Choroid plexus epithelial cell (primary cell): ENCODE measurements around the gene MASP1.

ENCODE experiments used
- DNase-seq: peaks from one replicate; pipeline ENCODE4 v3.0.0-alpha.2; 2010; ENCODE audit warnings: low read depth
- H3K4me3 ChIP-seq: 2 replicates; pipeline ENCODE4 v1.5.1; 2011; ENCODE audit warnings: low read depth, mild to moderate bottlenecking, control low read depth, low read length, moderate library complexity
- TF ChIP-seq, protein P1 (sequence below): conservative IDR thresholded peaks from 2 replicates; pipeline ENCODE4 v1.5.1; 2011; ENCODE audit warnings: low read depth, mild to moderate bottlenecking, control low read depth, inconsistent platforms, low read length, moderate library complexity

The MASP1 gene

GRCh38 chr3:187295316-187296034, 3.9 kb upstream of the MASP1 start:
- peak; percentile 59 for DNase-seq
- TF ChIP-seq, protein P1, sequence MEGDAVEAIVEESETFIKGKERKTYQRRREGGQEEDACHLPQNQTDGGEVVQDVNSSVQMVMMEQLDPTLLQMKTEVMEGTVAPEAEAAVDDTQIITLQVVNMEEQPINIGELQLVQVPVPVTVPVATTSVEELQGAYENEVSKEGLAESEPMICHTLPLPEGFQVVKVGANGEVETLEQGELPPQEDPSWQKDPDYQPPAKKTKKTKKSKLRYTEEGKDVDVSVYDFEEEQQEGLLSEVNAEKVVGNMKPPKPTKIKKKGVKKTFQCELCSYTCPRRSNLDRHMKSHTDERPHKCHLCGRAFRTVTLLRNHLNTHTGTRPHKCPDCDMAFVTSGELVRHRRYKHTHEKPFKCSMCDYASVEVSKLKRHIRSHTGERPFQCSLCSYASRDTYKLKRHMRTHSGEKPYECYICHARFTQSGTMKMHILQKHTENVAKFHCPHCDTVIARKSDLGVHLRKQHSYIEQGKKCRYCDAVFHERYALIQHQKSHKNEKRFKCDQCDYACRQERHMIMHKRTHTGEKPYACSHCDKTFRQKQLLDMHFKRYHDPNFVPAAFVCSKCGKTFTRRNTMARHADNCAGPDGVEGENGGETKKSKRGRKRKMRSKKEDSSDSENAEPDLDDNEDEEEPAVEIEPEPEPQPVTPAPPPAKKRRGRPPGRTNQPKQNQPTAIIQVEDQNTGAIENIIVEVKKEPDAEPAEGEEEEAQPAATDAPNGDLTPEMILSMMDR, result peak; percentile 67
- no peak overlapping the region for H3K4me3 ChIP-seq

DNA sequence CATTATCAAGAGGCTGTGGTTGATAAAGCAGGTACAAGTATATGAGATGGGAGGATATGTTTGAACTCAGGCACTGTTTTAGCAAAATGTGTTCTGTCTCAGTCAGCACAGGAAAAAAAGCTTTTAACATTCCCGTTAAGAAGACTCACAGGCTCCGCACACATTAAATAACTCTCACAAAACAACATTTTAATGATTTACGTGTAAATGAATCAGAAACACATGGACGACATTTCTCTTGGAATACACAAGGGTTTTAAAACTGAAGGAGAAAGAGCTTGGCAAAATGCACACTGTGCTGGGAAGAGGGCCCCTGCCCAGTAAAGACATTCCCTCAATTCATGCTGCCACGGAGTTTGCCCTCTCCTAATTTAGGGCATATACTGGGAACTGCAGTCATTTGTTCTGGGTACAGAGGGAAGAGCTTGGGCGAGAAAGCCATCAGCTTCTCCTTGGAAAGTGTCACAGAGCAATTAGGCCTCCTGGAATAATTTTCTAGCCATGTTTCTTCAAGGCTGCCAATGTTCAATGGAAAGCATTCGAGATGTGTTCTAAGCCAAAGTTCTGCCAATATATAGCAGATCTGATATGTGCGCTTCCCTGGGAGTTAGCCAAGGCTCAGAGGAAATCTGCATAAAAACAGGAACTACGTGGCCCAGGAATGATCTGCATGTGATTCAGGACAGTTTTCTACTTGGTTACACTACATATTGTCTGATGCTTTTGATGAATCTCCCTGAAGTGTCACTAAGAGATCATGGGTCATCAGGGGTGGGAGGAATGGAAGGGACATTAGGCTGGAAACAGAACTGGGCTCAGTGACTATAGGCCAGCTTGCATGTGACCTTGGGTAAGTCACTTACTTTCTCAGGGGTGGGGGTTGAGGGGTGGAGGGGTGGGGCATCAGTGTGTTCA, 2.2 kb upstream of the MASP1 start:
- no peak for DNase-seq
- no peak overlapping the region for H3K4me3 ChIP-seq
- TF ChIP-seq, protein P1, result no peak

- TF ChIP-seq, protein P1, result no peak
- no peak overlapping the region for H3K4me3 ChIP-seq
- DNase-seq, result no peak
Measured at GRCh38 chr3:187292631-187293515, 1.3 kb upstream of the MASP1 start.

DNA sequence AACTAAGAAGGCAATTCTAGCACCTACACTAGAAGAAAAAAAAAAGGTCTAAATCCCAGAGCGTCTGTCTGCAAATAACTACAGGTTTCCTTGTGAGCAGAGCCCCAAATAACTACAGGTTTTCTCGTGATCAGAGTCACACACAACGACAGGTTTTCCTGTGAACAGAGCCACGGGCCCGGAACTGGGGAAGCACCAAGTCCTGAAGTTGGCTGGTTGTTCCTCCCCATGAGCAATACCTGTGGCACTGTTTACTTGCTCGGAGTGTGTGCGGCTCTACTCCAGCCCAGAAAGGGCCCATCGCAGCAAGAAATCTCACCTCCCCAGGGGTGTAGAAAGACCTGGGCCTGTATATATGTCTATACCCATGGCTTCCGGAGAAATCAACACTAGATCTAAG, 644 bp upstream of the MASP1 start:
- no peak overlapping the region for H3K4me3 ChIP-seq
- TF ChIP-seq, protein P1, result no peak

DNA sequence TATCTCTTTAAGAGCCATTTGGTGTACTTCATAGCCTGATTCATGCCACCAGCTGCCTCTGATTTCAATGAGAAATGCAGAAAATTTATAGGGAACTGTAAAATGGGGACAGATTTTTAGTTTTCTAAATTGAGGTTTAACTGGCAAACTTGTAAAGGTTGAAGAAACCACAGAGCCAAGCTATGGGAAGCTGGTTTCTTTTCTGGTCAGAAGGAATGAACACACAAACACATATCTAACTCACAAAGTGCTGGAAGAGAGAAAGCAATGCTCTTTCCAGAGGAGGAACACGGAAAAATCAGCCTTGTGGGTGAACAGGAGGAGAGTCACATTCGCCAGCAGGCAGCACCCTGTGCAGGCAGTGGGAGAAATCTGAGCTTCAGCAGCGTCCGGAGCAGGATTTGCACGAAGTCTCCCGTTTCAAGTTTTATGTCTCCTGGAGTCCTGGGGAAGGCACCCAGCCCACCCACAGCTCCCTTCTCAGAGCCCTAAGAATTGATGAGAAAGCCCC, 481 bp downstream of the MASP1 start:
- DNase-seq, result peak; percentile 56
- TF ChIP-seq, protein P1, result peak; percentile 11
- peak overlapping the region; percentile 5 for H3K4me3 ChIP-seq

More for the DNA sequence above, 644 bp upstream of the MASP1 start:
- DNase-seq, result no peak

DNA sequence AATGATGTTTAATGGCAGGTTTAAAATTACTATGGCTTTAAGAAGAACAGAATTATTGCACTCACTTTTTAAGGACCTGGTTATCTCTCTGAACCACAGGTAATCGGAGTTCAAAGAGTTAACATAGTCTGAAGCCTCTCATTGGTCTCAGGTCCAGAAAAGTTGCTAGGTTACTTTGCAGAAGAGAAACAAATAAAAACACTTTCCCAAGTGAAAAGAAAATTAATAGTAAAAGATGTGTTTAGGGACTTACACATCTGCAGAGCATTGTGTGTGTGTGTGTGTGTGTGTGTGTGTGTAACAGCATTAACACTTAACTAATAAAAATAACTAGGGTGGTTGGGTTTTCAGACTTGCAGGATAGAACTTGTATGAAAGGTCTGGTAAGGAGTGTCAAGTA, 1.0 kb downstream of the MASP1 start:
- DNase-seq, result no peak

More for the DNA sequence above, 1.0 kb downstream of the MASP1 start:
- H3K4me3 ChIP-seq, result no peak overlapping the region
- TF ChIP-seq, protein P1, result no peak
